Measurements from ENCODE around the gene SPRY4. TPM values are rescaled to one million over a fixed set of nuclear protein-coding genes. Genes with fewer than 3 reads are reported as not detected.

SPRY4 gene
- total and polyA plus RNA-seq, 2 experiments from 2014 or later = 8.5 to 12.8 TPM

GRCh38 chr5:142296914-142297417, 27.9 kb downstream of the SPRY4 start:
- no peak overlapping the region for H3K9ac ChIP-seq
- H3K27me3 ChIP-seq (replicated peaks; ENCODE audit: insufficient read depth) = no peaks in the 10 kb centered on the region
- peak; percentile 51 for DNase-seq
- no peaks in the 10 kb centered on the region for H3K9me3 ChIP-seq (ENCODE audit: low read depth)
- H3K79me2 ChIP-seq (ENCODE audit: insufficient read depth) = peaks cover 61% of the 10 kb centered on the region
- H3K4me2 ChIP-seq (ENCODE audit: unreplicated experiment) = peak overlapping the region; percentile 6
- H2AFZ ChIP-seq = peak overlapping the region; percentile 9; the same call in 1 of the 2 replicates
- H3K4me3 ChIP-seq = no peak overlapping the region
- in situ Hi-C loops (cut with MboI) = no loop called here
- 54 to 55% methylated on average over 7 of the region's 7 CpGs for WGBS, 2 experiments (ENCODE audit: low coverage in 1 of 2, low lambda C conversion rate in 2 of 2, missing lambda C conversion rate in 2 of 2)
- peaks cover 23% of the 10 kb centered on the region for H3K4me1 ChIP-seq (ENCODE audit: insufficient read depth)
- no peaks in the 10 kb centered on the region for H3K36me3 ChIP-seq (ENCODE audit: low read depth)
- no peak for TF ChIP-seq EZH2phosphoT487 (IDR thresholded peaks at IDR 0.05; ENCODE audit: insufficient read depth, low read depth)
- no peak for TF ChIP-seq EZH2 (IDR thresholded peaks at IDR 0.05; ENCODE audit: insufficient read depth, poor library complexity, severe bottlenecking)
- peak overlapping the region; percentile 17; the same call in 1 of the 2 replicates for H3K27ac ChIP-seq
- no peaks in the 10 kb centered on the region for H4K20me1 ChIP-seq (ENCODE audit: insufficient read depth)
- H3K9me2 ChIP-seq (ENCODE audit: insufficient read depth) = no peaks in the 10 kb centered on the region
- 0 out of 2 replicates have a peak, but pooled peaks cover 3% of the 10 kb centered on the region for H3F3A ChIP-seq (ENCODE audit: insufficient read depth)

GRCh38 chr5:142295960-142296860, 28.6 kb downstream of the SPRY4 start:
- in situ Hi-C loops (cut with MboI) = no loop called here

GRCh38 chr5:142295084-142295758, 29.6 kb downstream of the SPRY4 start:
- 86 to 87% methylated on average over 23 of the region's 23 CpGs for WGBS, 2 experiments (ENCODE audit: low coverage in 1 of 2, low lambda C conversion rate in 2 of 2, missing lambda C conversion rate in 2 of 2)
- in situ Hi-C loops (cut with MboI) = no loop called here
- H3K4me1 ChIP-seq (ENCODE audit: insufficient read depth) = peaks cover 23% of the 10 kb centered on the region
- no peak overlapping the region for H3K4me3 ChIP-seq
- no peak overlapping the region for H3K4me2 ChIP-seq (ENCODE audit: unreplicated experiment)
- H4K20me1 ChIP-seq (ENCODE audit: insufficient read depth) = no peaks in the 10 kb centered on the region
- no peaks in the 10 kb centered on the region for H3K9me2 ChIP-seq (ENCODE audit: insufficient read depth)
- no peaks in the 10 kb centered on the region for H3K27me3 ChIP-seq (replicated peaks; ENCODE audit: insufficient read depth)
- H3K79me2 ChIP-seq (ENCODE audit: insufficient read depth) = peaks cover 45% of the 10 kb centered on the region
- H2AFZ ChIP-seq = no peak overlapping the region
- H3K36me3 ChIP-seq (ENCODE audit: low read depth) = no peaks in the 10 kb centered on the region
- no peak for DNase-seq
- TF ChIP-seq EZH2phosphoT487 (IDR thresholded peaks at IDR 0.05; ENCODE audit: insufficient read depth, low read depth) (no peak), EZH2 (IDR thresholded peaks at IDR 0.05; ENCODE audit: insufficient read depth, poor library complexity, severe bottlenecking) (no peak)
- H3K9me3 ChIP-seq (ENCODE audit: low read depth) = no peaks in the 10 kb centered on the region
- no peaks in the 10 kb centered on the region for H3F3A ChIP-seq (ENCODE audit: insufficient read depth)
- H3K27ac ChIP-seq = no peak overlapping the region
- H3K9ac ChIP-seq = no peak overlapping the region

More at GRCh38 chr5:142295960-142296860, 28.6 kb downstream of the SPRY4 start:
- H3F3A ChIP-seq (ENCODE audit: insufficient read depth) = 0 out of 2 replicates have a peak, but pooled peaks cover 3% of the 10 kb centered on the region
- H4K20me1 ChIP-seq (ENCODE audit: insufficient read depth) = no peaks in the 10 kb centered on the region
- no peaks in the 10 kb centered on the region for H3K36me3 ChIP-seq (ENCODE audit: low read depth)
- 95 to 96% methylated on average over 6 to 8 of the region's 8 CpGs for WGBS, 2 experiments (ENCODE audit: low coverage in 1 of 2, low lambda C conversion rate in 2 of 2, missing lambda C conversion rate in 2 of 2)
- peaks cover 55% of the 10 kb centered on the region for H3K79me2 ChIP-seq (ENCODE audit: insufficient read depth)
- TF ChIP-seq EZH2 (IDR thresholded peaks at IDR 0.05; ENCODE audit: insufficient read depth, poor library complexity, severe bottlenecking) = no peak
- no peak for TF ChIP-seq EZH2phosphoT487 (IDR thresholded peaks at IDR 0.05; ENCODE audit: insufficient read depth, low read depth)
- DNase-seq = no peak
- H3K27ac ChIP-seq = peak overlapping the region; percentile 17; the same call in 1 of the 2 replicates
- no peaks in the 10 kb centered on the region for H3K9me3 ChIP-seq (ENCODE audit: low read depth)
- H3K4me3 ChIP-seq = no peak overlapping the region
- H3K4me2 ChIP-seq (ENCODE audit: unreplicated experiment) = no peak overlapping the region
- no peak overlapping the region for H3K9ac ChIP-seq
- peaks cover 23% of the 10 kb centered on the region for H3K4me1 ChIP-seq (ENCODE audit: insufficient read depth)
- no peaks in the 10 kb centered on the region for H3K27me3 ChIP-seq (replicated peaks; ENCODE audit: insufficient read depth)
- no peak overlapping the region for H2AFZ ChIP-seq
- no peaks in the 10 kb centered on the region for H3K9me2 ChIP-seq (ENCODE audit: insufficient read depth)

GRCh38 chr5:142293486-142293885, 31.3 kb downstream of the SPRY4 start:
- Histone ChIP-seq H3K27ac (peak overlapping the region; percentile 38), H3K79me2 (ENCODE audit: insufficient read depth) (peaks cover 31% of the 10 kb centered on the region), H3K9me3 (ENCODE audit: low read depth) (no peaks in the 10 kb centered on the region), H3K4me2 (ENCODE audit: unreplicated experiment) (peak overlapping the region; percentile 26), H3K4me3 (no peak overlapping the region), H3F3A (ENCODE audit: insufficient read depth) (no peaks in the 10 kb centered on the region), H2AFZ (0 out of 2 replicates have a peak overlapping the region, but pooled peaks have one; percentile 6), H3K27me3 (replicated peaks; ENCODE audit: insufficient read depth) (no peaks in the 10 kb centered on the region), H4K20me1 (ENCODE audit: insufficient read depth) (no peaks in the 10 kb centered on the region), H3K9ac (no peak overlapping the region), H3K36me3 (ENCODE audit: low read depth) (no peaks in the 10 kb centered on the region), H3K9me2 (ENCODE audit: insufficient read depth) (no peaks in the 10 kb centered on the region), H3K4me1 (ENCODE audit: insufficient read depth) (peaks cover 23% of the 10 kb centered on the region)
- peak; percentile 74 for DNase-seq
- TF ChIP-seq EZH2phosphoT487 (IDR thresholded peaks at IDR 0.05; ENCODE audit: insufficient read depth, low read depth) (no peak), EZH2 (IDR thresholded peaks at IDR 0.05; ENCODE audit: insufficient read depth, poor library complexity, severe bottlenecking) (no peak)
- in situ Hi-C loops (cut with MboI) = no loop called here
- 44 to 58% methylated on average over 5 of the region's 5 CpGs for WGBS, 2 experiments (ENCODE audit: low coverage in 1 of 2, low lambda C conversion rate in 2 of 2, missing lambda C conversion rate in 2 of 2)

Measured in GM23248 (cell line).